ENCODE measurements around the gene CGB5. TPM values are rescaled to one million over a fixed set of nuclear protein-coding genes. Genes with fewer than 3 reads are reported as not detected.
"Not testable (repeated sequence)": the region's sequence is repeated elsewhere in the genome, so short reads cannot be mapped to it uniquely, and the experiment has no call there.

CGB5 gene
- total RNA-seq, 1 donor from 2014 or later = not detected

GRCh38 chr19:49014870-49015255, 28.8 kb upstream of the CGB5 start:
- Mint-ChIP-seq H3K4me1 (peaks cover 4% of the 10 kb centered on the region), H3K4me3 (no peak overlapping the region), H3K27ac (ENCODE audit: unreplicated experiment) (no peak overlapping the region), H3K27me3 (ENCODE audit: low read depth) (peaks cover 33% of the 10 kb centered on the region), H3K9me3 (no peaks in the 10 kb centered on the region), H3K36me3 (ENCODE audit: low read depth) (peaks cover 10% of the 10 kb centered on the region)
- no peak for TF ChIP-seq CTCF (conservative IDR thresholded peaks at IDR 0.05)
- DNase-seq (ENCODE audit: low read depth, low spot score) = no peak

- peaks cover 9% of the 10 kb centered on the region for H3K4me1 Mint-ChIP-seq
- DNase-seq (ENCODE audit: low read depth, low spot score) = no peak
- H3K9me3 Mint-ChIP-seq = no peaks in the 10 kb centered on the region
- no peak for TF ChIP-seq CTCF (conservative IDR thresholded peaks at IDR 0.05)
- H3K4me3 Mint-ChIP-seq = no peak overlapping the region
- H3K27ac Mint-ChIP-seq (ENCODE audit: unreplicated experiment) = no peak overlapping the region
- H3K36me3 Mint-ChIP-seq (ENCODE audit: low read depth) = peaks cover 7% of the 10 kb centered on the region
- H3K27me3 Mint-ChIP-seq (ENCODE audit: low read depth) = peaks cover 47% of the 10 kb centered on the region
These were observed 27.4 kb upstream of the CGB5 start for GRCh38 chr19:49016067-49016839.

- H3K4me1 Mint-ChIP-seq = peaks cover 11% of the 10 kb centered on the region
- H3K27me3 Mint-ChIP-seq (ENCODE audit: low read depth) = peaks cover 55% of the 10 kb centered on the region
- DNase-seq (ENCODE audit: low read depth, low spot score) = no peak
- no peak for TF ChIP-seq CTCF (conservative IDR thresholded peaks at IDR 0.05)
- no peaks in the 10 kb centered on the region for H3K9me3 Mint-ChIP-seq
- H3K4me3 Mint-ChIP-seq = no peak within 1 kb of the TSS
- H3K27ac Mint-ChIP-seq (ENCODE audit: unreplicated experiment) = no peak within 1 kb of the TSS
- peaks cover 7% of the 10 kb centered on the region for H3K36me3 Mint-ChIP-seq (ENCODE audit: low read depth)
These were observed 26.5 kb upstream of the CGB5 start, which contains the start of gene LHB for GRCh38 chr19:49017041-49017665. Gene LHB (minus strand): TSS chr19:49017091. CDS start chr19:49017081, 10 bp downstream.

GRCh38 chr19:49017666-49018351, 25.8 kb upstream of the CGB5 start:
- Mint-ChIP-seq H3K27me3 (ENCODE audit: low read depth) (peaks cover 60% of the 10 kb centered on the region), H3K4me3 (no peak overlapping the region), H3K36me3 (ENCODE audit: low read depth) (peaks cover 7% of the 10 kb centered on the region), H3K9me3 (no peaks in the 10 kb centered on the region), H3K4me1 (peaks cover 11% of the 10 kb centered on the region), H3K27ac (ENCODE audit: unreplicated experiment) (no peak overlapping the region)
- TF ChIP-seq CTCF (conservative IDR thresholded peaks at IDR 0.05) = peak; percentile 62
- DNase-seq (ENCODE audit: low read depth, low spot score) = peak; percentile 49

- DNase-seq (ENCODE audit: low read depth, low spot score); H3K9me3 Mint-ChIP-seq; H3K27ac Mint-ChIP-seq (ENCODE audit: unreplicated experiment); H3K36me3 Mint-ChIP-seq (ENCODE audit: low read depth): not testable (repeated sequence)
- peaks cover 11% of the 10 kb centered on the region for H3K4me1 Mint-ChIP-seq
- H3K4me3 Mint-ChIP-seq = peak overlapping the region; percentile 73
- peaks cover 60% of the 10 kb centered on the region for H3K27me3 Mint-ChIP-seq (ENCODE audit: low read depth)
These were observed 25.0 kb upstream of the CGB5 start for GRCh38 chr19:49018388-49019241.

Data from neural crest cell (in vitro differentiated cells).